Calu3 (cell line): ENCODE data around the gene ARMC7. TPM values are rescaled to one million over a fixed set of nuclear protein-coding genes. Genes with fewer than 3 reads are reported as not detected.
"Not testable (repeated sequence)": the region's sequence is repeated elsewhere in the genome, so short reads cannot be mapped to it uniquely, and the experiment has no call there.

Source experiments
- BruUV-seq: library from RNA; stranded (reverse); fragments of 400-500 nt; replicated peaks from 2 replicates; lab custom pipeline; 2021; lab: Mats Ljungman, UMichigan
- CTCF ChIA-PET: fragments of 300-600 bp; sonication (Branson Sonifier 250); formaldehyde crosslinking; loops from one replicate; lab custom pipeline; 2022; ENCODE audit warnings: antibody characterized with exemption; lab: Charles Lee
- DNase-seq: peaks from one replicate; pipeline ENCODE4 v3.0.0; 2022
- H3K27ac Mint-ChIP-seq: one replicate; pipeline ENCODE4 v1.8.0; 2022; ENCODE audit warnings: mixed read lengths; ENCODE audit not compliant: unreplicated experiment
- H3K27me3 Mint-ChIP-seq: one replicate; pipeline ENCODE4 v1.8.0; 2022; ENCODE audit warnings: mixed read lengths; ENCODE audit not compliant: unreplicated experiment
- H3K36me3 Mint-ChIP-seq: one replicate; pipeline ENCODE4 v1.8.0; 2022; ENCODE audit warnings: mild to moderate bottlenecking, moderate library complexity, mixed read lengths; ENCODE audit not compliant: insufficient read depth, unreplicated experiment
- H3K4me1 Mint-ChIP-seq: one replicate; pipeline ENCODE4 v1.8.0; 2022; ENCODE audit warnings: mild to moderate bottlenecking, low read depth, mixed read lengths; ENCODE audit not compliant: unreplicated experiment
- H3K4me3 Mint-ChIP-seq: one replicate; pipeline ENCODE4 v1.8.0; 2022; ENCODE audit warnings: mild to moderate bottlenecking, low read depth, moderate library complexity, mixed read lengths; ENCODE audit not compliant: unreplicated experiment
- H3K9me3 Mint-ChIP-seq: one replicate; pipeline ENCODE4 v1.8.0; 2022; ENCODE audit warnings: low read depth, mixed read lengths; ENCODE audit not compliant: unreplicated experiment
- CTCF ChIP-seq: fragments of 200-600 bp; IDR thresholded peaks from one replicate; pipeline ENCODE4 v1.8.0; 2022; ENCODE audit warnings: antibody characterized with exemption; ENCODE audit not compliant: unreplicated experiment
- intact Hi-C: fragments of 100-400 bp; cut with micrococcal nuclease; formaldehyde crosslinking; loops from one replicate; pipeline ENCODE4 v1.10.0; 2022; ENCODE audit not compliant: unreplicated experiment
- total RNA-seq: library from RNA; stranded (reverse); gene quantifications from 2 replicates; pipeline ENCODE4 v1.2.3, GENCODE V29; 2022

ARMC7 gene
- total RNA-seq, 1 experiment from 2014 or later = 18.6 TPM

- Mint-ChIP-seq H3K4me1 (peaks cover 33% of the 10 kb centered on the region), H3K27ac (peak overlapping the region; percentile 17), H3K4me3 (no peak overlapping the region), H3K27me3 (no peaks in the 10 kb centered on the region), H3K9me3 (no peaks in the 10 kb centered on the region), H3K36me3 (peaks cover 53% of the 10 kb centered on the region)
- BruUV-seq = no TSS peak
- intact Hi-C loops = no loop called here
- TF ChIP-seq CTCF = no peak
- CTCF ChIA-PET = no interaction called here
- no peak for DNase-seq
Observed at GRCh38 chr17:75125984-75126383, 16.2 kb downstream of the ARMC7 start.

- H3K9me3 Mint-ChIP-seq = no peaks in the 10 kb centered on the region
- H3K4me1 Mint-ChIP-seq = peaks cover 31% of the 10 kb centered on the region
- H3K4me3 Mint-ChIP-seq = no peak overlapping the region
- no peak for TF ChIP-seq CTCF
- no peak overlapping the region for H3K27ac Mint-ChIP-seq
- CTCF ChIA-PET = interaction anchor here (0.6 to 0.7 kb wide), 3 partner anchors 41 to 656 kb away, joined by 3 to 5 read pairs (median 4); no protein-coding TSS in a partner anchor
- intact Hi-C loops = no loop called here
- no TSS peak for BruUV-seq
- no peaks in the 10 kb centered on the region for H3K27me3 Mint-ChIP-seq
- H3K36me3 Mint-ChIP-seq = peaks cover 55% of the 10 kb centered on the region
- no peak for DNase-seq
Observed at GRCh38 chr17:75126954-75127353, 17.2 kb downstream of the ARMC7 start.

GRCh38 chr17:75127936-75128335 is 18.2 kb downstream of the ARMC7 start:
- H3K27ac Mint-ChIP-seq, DNase-seq, H3K27me3 Mint-ChIP-seq, H3K4me3 Mint-ChIP-seq, BruUV-seq, intact Hi-C loops, CTCF ChIA-PET, H3K9me3 Mint-ChIP-seq: not testable (repeated sequence)
- peaks cover 31% of the 10 kb centered on the region for H3K4me1 Mint-ChIP-seq
- peaks cover 64% of the 10 kb centered on the region for H3K36me3 Mint-ChIP-seq

GRCh38 chr17:75128694-75129505 is 19.1 kb downstream of the ARMC7 start:
- CTCF ChIA-PET = no interaction called here
- no TSS peak for BruUV-seq
- Mint-ChIP-seq H3K9me3 (no peaks in the 10 kb centered on the region), H3K36me3 (peaks cover 71% of the 10 kb centered on the region), H3K27ac (no peak overlapping the region), H3K4me3 (peak overlapping the region; percentile 24), H3K27me3 (no peaks in the 10 kb centered on the region), H3K4me1 (peaks cover 27% of the 10 kb centered on the region)
- no peak for DNase-seq
- TF ChIP-seq CTCF = no peak
- intact Hi-C loops = no loop called here

- no peaks in the 10 kb centered on the region for H3K9me3 Mint-ChIP-seq
- H3K4me3 Mint-ChIP-seq = peak overlapping the region; percentile 24
- BruUV-seq = no TSS peak
- peaks cover 21% of the 10 kb centered on the region for H3K4me1 Mint-ChIP-seq
- TF ChIP-seq CTCF = no peak
- DNase-seq = no peak
- no peaks in the 10 kb centered on the region for H3K27me3 Mint-ChIP-seq
- CTCF ChIA-PET = interaction anchor here (2.4 kb wide), 1 partner anchor 15 kb away, joined by 21 read pairs; no protein-coding TSS in a partner anchor
- no peak overlapping the region for H3K27ac Mint-ChIP-seq
- intact Hi-C loops = no loop called here
- peaks cover 72% of the 10 kb centered on the region for H3K36me3 Mint-ChIP-seq
Observed at GRCh38 chr17:75129576-75129975, 19.8 kb downstream of the ARMC7 start.
